HK-2 (cell line): ENCODE results near the gene ROR2.

Experiments used
- DNase-seq: peaks from one replicate; pipeline ENCODE4 v3.0.0-alpha.2; 2018; ENCODE audit not compliant: unreplicated experiment

ROR2 gene

DNA sequence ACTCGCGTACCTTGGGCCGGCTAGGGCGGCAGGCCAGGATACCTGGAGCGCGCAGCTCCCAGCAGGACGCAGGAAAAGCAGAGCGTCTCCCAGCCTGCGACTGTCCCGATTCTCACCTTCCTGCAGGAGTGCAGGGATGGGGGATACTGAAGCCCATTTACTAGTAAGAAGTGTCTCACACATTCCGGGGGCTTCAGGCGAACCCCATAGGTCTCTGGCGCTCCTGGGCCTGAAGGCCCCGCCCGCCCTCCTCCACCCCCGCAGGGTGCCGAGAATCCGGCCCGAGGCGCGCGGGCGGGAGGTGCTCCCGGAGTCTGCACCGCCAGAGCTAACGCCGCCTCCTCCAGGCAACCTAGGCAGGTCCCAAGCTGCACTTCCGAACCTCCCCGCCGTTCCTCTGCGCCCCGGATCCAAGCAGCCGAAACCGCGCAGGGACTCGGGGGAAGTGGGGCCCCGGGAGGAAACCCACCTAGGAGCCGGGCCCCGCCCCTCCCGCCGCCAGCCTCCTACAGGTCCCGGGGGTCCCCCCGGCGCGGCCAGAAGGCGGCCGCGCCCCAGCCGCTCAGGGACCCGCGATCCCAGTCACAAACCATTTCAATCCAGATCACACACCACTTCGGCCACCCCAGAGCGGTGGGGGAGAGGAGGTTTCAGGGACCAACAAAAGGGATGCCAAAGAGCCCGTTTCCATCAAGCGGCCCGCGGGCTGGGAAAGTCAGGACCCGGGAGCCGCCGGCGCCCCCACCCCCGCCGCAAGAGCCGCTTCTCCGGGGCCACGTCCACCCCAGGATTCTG is 1.2 kb downstream of the ROR2 start:
- DNase-seq: peak; percentile 14

DNA sequence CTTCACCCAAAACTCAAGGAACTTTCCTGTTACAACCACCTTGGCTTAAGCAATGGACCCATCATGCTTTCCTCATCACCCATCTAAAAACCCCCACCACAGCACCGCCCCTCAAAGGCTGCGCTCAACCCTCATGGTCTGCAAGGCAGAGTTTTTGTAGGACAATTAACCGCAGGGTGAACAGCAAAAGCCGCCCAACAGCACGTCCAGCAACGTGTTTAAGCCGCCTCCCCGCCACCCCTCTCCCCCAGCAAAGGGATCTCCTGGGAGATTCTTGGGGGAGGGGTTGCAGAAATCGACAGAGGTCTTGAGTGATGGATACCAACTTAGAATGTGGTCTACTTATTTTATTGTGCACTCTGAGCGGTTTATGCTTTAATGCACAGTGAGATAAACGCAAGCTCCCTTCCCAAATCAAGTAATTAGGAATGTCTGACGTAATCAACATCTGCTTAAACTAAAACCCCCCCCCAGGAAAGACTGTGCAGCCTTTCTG is 1.9 kb downstream of the ROR2 start:
- DNase-seq: no peak

- no peak for DNase-seq
Observed at GRCh38 chr9:91946653-91947488, 3.2 kb downstream of the ROR2 start.

- no peak for DNase-seq
Observed at GRCh38 chr9:91946196-91946595, 3.8 kb downstream of the ROR2 start.

- no peak for DNase-seq
Observed at GRCh38 chr9:91945277-91946085, 4.5 kb downstream of the ROR2 start.

- DNase-seq: no peak
Observed at GRCh38 chr9:91944711-91945110, 5.3 kb downstream of the ROR2 start.

- DNase-seq: no peak
Observed at GRCh38 chr9:91943478-91944470, 6.3 kb downstream of the ROR2 start.

GRCh38 chr9:91942201-91942600 is 7.8 kb downstream of the ROR2 start:
- no peak for DNase-seq

DNA sequence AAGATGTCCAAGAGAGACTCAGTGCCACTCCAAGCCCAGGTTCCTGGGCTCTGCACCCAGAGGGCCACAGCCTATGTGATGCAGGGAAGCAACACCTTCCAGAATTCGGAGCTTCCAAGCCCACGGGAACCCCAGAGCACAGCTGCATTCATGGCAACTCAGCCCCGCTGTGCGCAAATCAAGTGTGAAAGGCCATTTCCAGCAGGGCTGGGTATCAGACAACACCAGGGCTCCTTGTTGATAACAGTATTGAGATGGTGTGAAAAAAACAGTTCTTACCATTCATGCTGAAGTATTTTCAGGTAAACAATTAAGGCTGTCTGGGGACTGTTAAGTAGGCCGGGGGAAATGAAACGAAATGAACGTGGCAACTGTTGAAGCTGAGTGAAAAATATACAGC is 10.1 kb downstream of the ROR2 start:
- DNase-seq: no peak

- no peak for DNase-seq
Observed at GRCh38 chr9:91937727-91938126, 12.3 kb downstream of the ROR2 start.

DNA sequence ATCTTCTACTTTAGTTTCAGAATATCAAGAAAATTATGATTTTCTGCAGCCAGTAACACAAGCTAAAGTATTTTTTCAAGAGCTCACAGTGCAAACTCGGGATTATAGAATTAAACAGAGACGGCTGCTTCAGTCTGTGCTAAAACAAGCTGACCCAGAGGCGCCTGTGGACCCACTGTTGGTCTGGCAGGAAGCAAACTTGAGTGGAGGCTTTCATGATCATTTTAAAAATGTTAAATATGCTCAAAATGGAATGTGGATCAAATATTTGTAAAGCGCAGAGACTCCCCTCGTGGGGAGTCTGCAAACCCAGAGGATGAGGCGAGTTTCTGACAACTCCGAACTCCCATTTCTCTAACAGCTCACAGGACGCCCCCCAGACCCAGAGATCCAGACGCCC is 13.0 kb downstream of the ROR2 start:
- no peak for DNase-seq

DNA sequence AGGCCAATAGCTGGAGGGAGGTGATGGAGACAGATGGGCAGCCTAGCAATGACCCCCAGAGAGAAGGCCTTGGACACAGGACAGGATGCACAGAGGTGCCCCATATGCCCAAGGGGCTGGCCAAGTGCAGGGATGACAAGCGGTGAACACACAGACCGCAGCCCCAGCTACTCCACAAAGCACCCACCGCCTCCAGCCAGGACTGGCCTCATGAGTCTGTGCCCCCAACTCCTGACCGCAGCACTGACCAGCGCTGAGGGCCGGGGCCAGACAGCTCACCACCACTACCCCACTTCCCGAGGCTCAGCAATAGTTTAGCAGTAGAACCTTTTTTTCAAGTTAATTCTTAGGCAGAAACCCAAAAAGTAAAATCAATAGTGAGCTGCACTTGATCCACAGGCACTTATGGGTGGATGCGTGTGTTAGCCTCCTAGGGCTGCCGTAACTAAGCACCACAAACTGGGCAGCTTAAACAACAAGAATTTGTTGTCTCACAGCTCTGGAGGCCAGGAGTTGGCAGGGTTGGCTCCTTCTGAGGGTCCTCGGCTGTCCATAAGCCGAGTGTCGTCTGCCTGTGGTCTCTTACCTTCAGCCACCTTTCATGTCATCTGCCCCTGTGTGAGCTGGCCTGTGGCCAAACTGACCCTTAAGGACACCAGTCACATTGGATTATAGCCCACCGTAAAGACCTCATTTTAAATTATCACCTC is 14.1 kb downstream of the ROR2 start:
- no peak for DNase-seq

DNA sequence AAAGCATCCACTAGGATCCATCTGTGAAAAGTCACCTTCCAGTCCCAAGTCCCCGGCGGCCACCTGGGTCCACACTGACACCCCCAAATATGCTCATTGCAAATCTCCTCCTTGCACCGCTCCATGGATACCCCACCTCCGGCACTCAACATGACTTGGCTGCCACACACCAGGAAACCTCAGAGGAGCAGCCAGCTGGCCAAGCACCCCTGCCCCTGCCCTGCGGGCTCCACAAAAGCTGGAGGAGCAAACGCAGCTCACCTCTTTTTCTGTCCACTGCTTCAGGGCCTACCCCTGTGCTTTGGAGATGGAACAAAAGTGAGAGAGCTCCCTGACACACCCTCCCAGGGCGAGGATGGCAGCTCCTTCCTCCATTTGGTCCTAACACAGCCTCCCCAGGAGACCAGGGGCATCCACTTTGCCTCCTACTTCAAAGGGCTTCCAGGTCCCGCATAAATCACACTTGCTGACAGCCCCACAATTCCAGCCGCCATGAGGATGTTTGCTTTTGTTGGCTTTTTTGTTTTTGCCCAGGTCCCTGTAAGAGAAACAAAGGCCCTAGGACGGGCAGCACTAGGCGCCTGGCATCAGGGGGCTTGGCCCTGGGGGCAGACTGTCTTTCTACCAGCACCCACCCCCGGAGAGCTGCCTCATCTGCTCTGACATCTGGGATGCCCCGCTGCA is 14.8 kb downstream of the ROR2 start:
- DNase-seq: no peak

DNA sequence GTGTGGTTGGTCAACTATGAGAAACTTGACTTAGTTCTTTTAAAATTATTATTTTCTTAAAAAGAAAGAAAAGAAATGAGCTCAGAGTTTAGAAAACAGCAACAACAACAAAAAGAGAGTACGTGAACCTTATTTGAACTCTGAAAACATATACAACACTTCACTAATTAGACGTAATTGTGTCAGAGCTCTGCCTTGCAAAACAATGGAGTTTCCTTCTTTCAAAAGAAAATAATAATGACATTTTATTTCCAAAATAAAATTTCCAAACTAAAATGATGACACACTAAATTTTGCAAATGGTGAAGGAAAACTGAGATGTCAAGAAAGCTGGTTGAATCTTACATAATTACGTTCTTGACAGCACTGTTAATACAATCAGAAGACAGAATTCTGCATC is 15.4 kb downstream of the ROR2 start:
- no peak for DNase-seq

DNA sequence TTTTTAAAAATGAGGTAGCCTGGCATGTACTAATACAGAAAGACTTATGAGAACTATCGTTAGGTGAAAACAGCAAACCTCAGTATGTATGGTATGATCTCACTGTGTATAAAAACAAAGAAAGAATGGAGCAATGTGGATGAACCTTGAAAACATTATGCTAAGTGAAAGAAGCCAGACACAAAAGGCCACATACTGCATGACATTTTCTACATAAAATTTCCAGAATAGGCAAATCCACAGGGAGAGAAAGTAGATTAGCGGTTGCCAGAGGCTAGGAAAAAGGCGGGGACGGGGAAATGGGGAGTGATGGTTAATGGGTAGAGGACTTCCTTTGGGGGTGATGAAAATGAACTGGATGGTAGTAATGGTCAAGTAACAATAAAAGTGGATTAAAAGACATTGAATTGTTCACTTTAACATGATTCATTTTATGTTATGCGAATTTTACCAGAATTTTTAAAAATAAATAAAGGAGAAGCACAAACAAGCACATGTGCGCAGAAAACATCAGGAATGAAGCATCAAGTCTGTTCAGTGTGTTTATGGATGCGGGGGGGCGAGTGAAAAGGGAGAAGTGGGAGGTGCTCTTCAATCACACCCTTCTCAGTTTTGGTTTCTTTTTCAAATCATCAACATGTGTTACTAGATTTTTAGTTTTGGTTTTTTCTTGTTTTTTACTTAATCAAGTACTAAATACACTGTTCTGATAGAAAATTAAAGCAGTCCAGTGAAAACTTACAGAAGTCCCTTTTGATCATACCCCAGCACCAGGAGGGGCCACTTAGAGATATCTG is 16.3 kb downstream of the ROR2 start:
- DNase-seq: no peak

- no peak for DNase-seq
Observed at GRCh38 chr9:91930475-91930874, 19.6 kb downstream of the ROR2 start.

GRCh38 chr9:91929331-91929730 is 20.7 kb downstream of the ROR2 start:
- DNase-seq: no peak

DNA sequence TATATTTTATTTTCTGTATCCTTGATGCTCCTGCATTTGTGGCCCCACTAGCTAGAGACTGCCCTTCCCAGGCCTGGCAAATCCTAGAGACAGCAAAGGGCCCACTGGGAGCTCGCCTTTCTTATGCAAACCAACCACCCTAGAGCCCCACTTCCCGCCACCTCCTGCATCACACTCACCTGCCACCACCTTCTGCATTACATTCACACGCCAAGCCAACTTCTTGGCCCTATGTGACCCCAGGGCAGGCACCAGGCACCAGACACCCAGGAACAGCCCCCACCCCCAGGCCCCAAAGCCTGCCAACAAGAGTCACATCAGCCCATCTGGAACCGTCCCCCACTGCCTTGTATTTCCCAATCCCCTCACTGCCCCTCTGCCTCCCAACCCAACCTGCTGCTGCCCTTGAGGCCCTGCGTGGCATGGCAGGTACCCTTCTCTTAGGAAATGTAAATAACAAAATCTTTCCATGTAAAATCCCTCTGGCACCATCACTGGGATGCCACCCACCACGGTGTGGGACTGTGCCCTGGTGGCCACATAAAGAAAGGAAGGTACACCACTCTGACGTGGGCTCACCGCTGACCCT is 22.0 kb downstream of the ROR2 start:
- no peak for DNase-seq
